ENCODE data around the gene NOP56. TPM values are rescaled to one million over a fixed set of nuclear protein-coding genes. Genes with fewer than 3 reads are reported as not detected.
A peak's percentile ranks its signal among the peaks of the same experiment; 100 is the strongest.

NOP56 gene
- total and polyA plus RNA-seq, 12 donors = 37.1 to 77.1 (median 50.8) TPM

- intact Hi-C loops (cut with DNase I) = loop anchor here in 3 of 10 donors (5.0 to 10.0 kb wide), 4 partner anchors 42 to 1717 kb away; partner anchors contain the start of genes PCED1A (in 1 of the 3) and VPS16 (in 1 of the 3)
- 81 to 87% methylated on average over 5 of the region's 5 CpGs for WGBS, 2 donors
- no peaks in the 10 kb centered on the region for H3K4me1 ChIP-seq
Measured at GRCh38 chr20:2699775-2700413, 47.5 kb downstream of the NOP56 start.

GRCh38 chr20:2700913-2701620, 48.6 kb downstream of the NOP56 start:
- Histone ChIP-seq H3K36me3 (no peaks in the 10 kb centered on the region), H3K27me3 (peaks cover 0 to 14% (median 0%) of the 10 kb centered on the region in 7 donors), H3K4me1 (no peaks in the 10 kb centered on the region), H3K9me3 (no peaks in the 10 kb centered on the region), H3K27ac (no peak overlapping the region), H3K4me3 (no peak overlapping the region)
- WGBS, 2 donors = 67 to 74% methylated on average over 9 of the region's 9 CpGs
- TF ChIP-seq CTCF (IDR thresholded peaks at IDR 0.05) = no peak
- peak in 1 of 8 donors; percentile 24 for ATAC-seq
- intact Hi-C loops (cut with DNase I) = loop anchor here in 1 of 10 donors (5.0 kb wide), 1 partner anchor 1716 kb away; no protein-coding TSS in a partner anchor
- no peak for DNase-seq

More at GRCh38 chr20:2699775-2700413, 47.5 kb downstream of the NOP56 start:
- TF ChIP-seq CTCF (IDR thresholded peaks at IDR 0.05) = no peak
- Histone ChIP-seq H3K4me3 (no peak overlapping the region), H3K27ac (no peak overlapping the region), H3K36me3 (no peaks in the 10 kb centered on the region), H3K27me3 (peaks cover 0 to 22% (median 0%) of the 10 kb centered on the region in 7 donors), H3K9me3 (no peaks in the 10 kb centered on the region)
- DNase-seq (no peak), ATAC-seq (no peak)

GRCh38 chr20:2701671-2702081, 49.2 kb downstream of the NOP56 start:
- WGBS, 2 donors = 76 to 81% methylated on average over 5 of the region's 5 CpGs
- H3K27me3 ChIP-seq = peaks cover 0 to 9% (median 0%) of the 10 kb centered on the region in 7 donors
- ATAC-seq (no peak), DNase-seq (no peak)
- no peaks in the 10 kb centered on the region for H3K9me3 ChIP-seq
- H3K4me1 ChIP-seq = no peaks in the 10 kb centered on the region
- no peaks in the 10 kb centered on the region for H3K36me3 ChIP-seq
- H3K27ac ChIP-seq = no peak overlapping the region
- intact Hi-C loops (cut with DNase I) = loop anchor here in 1 of 10 donors (5.0 kb wide), 1 partner anchor 1716 kb away; no protein-coding TSS in a partner anchor
- H3K4me3 ChIP-seq = no peak overlapping the region
- no peak for TF ChIP-seq CTCF (IDR thresholded peaks at IDR 0.05)

GRCh38 chr20:2703716-2704475, 51.5 kb downstream of the NOP56 start:
- intact Hi-C loops (cut with DNase I) = loop anchor here in 1 of 10 donors (5.0 kb wide), 1 partner anchor 1713 kb away; no protein-coding TSS in a partner anchor
- Histone ChIP-seq H3K36me3 (no peaks in the 10 kb centered on the region), H3K4me1 (no peaks in the 10 kb centered on the region), H3K27me3 (peaks cover 0 to 4% (median 0%) of the 10 kb centered on the region in 7 donors), H3K4me3 (no peak overlapping the region), H3K9me3 (no peaks in the 10 kb centered on the region), H3K27ac (no peak overlapping the region)
- no peak for TF ChIP-seq CTCF (IDR thresholded peaks at IDR 0.05)
- ATAC-seq = no peak
- WGBS, 2 donors = 89 to 90% methylated on average over 8 of the region's 8 CpGs
- no peak for DNase-seq

Data from heart right ventricle (tissue), 16 donors.